ENCODE results near the gene ZNF584.
"Not testable (repeated sequence)": the region's sequence is repeated elsewhere in the genome, so short reads cannot be mapped to it uniquely, and the experiment has no call there.

The ZNF584 gene

DNA sequence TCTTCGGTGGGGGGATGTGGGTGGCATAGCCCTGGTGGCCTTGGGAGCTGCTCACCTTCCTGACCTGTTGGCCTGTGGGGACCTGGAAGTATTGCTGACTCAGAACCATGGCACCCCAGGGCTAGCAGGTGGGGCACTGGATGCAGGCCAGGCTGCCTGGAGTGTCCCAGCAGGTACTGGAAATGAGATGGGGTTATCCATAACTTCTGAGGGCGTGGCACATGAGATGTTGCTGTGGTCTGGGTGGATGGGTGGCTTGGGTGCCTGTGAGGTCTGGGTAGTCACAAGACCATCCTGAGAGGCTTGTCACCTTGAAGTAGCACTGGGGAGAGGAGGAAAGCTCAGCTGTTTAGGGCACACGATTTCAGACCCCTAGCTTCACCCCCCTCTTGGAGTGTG is 13.6 kb upstream of the ZNF584 start:
- DNase-seq, result no peak
- TF ChIP-seq GATA1 (IDR thresholded peaks at IDR 0.05; ENCODE audit: low read depth, low read length) (no peak), POLR2A (IDR thresholded peaks at IDR 0.05; ENCODE audit: low read length) (no peak)

DNA sequence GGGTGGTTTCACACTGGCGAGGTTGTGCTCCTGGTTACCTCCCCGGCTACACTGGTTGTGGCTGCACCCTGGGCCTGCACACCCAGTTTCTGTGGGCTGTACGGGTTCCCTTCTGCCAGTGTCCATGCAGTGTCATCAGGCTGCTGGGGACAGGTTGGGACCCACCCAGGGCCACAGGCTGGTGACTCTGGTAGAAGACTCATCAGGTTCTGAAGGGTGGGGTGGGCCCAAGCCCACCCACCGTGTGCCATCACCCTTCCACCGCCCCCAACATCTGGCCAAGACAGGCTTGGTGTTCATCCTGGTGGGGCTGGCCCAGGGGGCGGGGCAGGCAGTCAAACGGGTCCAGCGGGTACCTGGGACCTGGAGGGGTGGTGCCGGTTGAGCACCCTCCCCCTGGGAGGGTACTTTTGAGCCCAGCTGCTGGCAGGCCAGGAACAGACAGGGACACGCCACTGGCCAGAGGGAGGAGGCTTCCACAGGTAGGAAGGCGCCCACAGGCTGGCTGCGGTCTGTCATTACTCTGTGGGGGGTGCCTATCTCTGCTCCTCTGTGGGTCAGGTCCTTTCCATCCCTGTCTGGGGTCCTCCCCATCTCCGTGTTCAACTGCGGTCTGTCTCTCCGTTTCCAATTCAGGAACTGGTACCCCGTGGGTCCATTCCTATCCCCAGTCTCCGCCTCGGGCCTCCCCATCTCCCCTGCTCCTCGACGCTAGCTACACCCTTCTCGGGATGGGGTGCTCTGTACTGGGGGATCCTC is 13.1 kb upstream of the ZNF584 start, which contains the start of gene RNF225:
Gene RNF225 (plus strand): TSS at position 437 of the 759 bp plus-strand sequence. CDS start 434 bp downstream, outside the sequence.
- TF ChIP-seq POLR2A (IDR thresholded peaks at IDR 0.05; ENCODE audit: low read length) (peak; percentile 53), GATA1 (IDR thresholded peaks at IDR 0.05; ENCODE audit: low read depth, low read length) (no peak)
- DNase-seq, result no peak

DNA sequence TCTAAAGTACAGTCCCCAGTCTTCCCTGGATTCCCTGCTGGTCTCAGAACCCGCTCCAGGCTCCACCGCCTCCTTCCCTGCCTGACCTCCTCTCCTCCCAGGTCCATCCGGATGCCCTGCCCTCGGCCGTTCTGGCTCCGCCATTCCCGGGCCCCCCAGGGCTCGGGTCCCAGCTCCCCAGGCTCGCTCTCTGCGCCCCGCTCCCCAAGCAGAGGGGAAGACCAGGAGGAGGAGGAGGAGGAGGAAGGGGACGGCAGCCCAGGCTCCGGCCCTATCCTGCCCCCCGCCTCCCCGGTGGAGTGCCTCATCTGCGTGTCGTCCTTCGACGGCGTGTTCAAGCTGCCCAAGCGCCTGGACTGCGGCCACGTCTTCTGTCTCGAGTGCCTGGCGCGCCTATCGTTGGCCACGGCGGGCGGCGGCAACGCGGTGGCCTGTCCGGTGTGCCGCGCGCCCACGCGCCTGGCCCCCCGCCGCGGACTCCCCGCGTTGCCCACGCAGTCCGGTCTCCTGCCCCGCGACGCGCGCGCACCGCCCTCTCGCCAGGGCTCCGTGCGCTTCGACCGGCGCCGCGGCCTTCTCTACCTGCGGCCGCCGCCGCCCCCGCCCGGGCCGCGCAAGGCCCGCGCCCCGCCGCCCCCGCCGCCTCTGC is 12.3 kb upstream of the ZNF584 start:
- no peak for DNase-seq
- TF ChIP-seq POLR2A (IDR thresholded peaks at IDR 0.05; ENCODE audit: low read length) (no peak), GATA1 (IDR thresholded peaks at IDR 0.05; ENCODE audit: low read depth, low read length) (no peak)

DNA sequence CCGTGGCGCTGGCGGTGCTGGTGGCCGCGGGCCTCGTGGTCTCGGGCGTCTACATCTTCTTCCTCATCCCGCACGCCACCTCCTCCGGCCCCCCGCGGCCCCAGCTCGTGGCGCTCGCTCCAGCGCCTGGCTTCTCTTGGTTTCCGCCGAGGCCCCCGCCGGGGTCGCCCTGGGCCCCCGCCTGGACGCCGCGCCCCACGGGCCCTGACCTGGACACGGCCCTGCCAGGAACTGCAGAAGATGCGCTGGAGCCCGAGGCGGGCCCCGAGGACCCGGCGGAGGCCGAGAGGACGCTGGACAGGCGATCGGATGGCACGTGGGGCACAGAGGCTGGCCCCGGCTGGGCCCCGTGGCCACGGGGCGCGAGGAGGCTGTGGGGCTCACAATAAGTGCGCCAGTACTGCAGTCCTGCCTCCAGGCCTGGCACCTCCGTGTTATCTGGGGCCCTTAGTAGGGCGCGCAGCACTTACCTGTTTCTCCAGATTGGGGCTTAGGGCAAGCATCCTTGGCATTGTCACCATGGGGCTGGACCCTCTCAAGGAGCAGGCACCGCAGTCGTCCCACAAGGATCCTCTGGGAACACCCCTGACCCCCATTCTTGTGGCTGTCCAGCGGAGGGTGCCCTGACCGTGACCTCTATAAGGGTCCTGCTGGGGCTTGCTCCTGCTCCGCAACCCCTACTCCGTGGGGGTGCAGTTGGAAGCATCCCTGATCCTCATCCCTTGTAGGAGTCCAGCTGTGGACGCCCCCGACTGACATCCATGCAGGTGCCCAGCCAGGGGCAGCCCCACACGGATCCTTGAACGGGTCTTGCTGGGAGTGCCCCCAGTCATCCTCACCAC is 11.5 kb upstream of the ZNF584 start:
- TF ChIP-seq GATA1 (IDR thresholded peaks at IDR 0.05; ENCODE audit: low read depth, low read length) (no peak), POLR2A (IDR thresholded peaks at IDR 0.05; ENCODE audit: low read length) (no peak)
- no peak for DNase-seq

DNA sequence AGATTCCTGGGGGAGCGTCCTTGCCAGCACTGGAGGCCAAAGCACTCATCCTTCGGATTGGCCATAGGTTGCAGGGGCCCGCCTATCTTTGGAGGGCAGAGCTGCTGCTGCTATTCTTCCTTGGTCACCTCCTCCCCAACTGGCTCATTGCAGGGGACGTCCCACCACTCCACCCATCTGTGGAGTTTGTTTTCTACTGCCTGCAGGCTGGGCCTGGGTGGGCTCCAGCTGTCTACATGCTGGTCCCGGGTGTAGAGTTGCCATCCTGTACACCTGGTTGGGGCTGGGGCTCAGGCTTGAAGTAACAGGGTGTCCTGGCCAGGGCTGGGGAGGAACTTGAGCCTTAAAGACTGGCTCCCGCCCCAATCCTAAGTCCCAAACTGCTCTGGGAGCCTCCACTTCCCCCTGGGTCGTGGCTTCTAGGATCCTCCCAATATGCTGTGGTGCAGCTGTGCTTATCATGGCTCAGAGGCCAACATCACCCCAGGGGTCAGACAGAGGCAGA is 10.9 kb upstream of the ZNF584 start:
- DNase-seq, result no peak
- no peak for TF ChIP-seq POLR2A (IDR thresholded peaks at IDR 0.05; ENCODE audit: low read length)
- TF ChIP-seq GATA1 (IDR thresholded peaks at IDR 0.05; ENCODE audit: low read depth, low read length), result no peak

DNA sequence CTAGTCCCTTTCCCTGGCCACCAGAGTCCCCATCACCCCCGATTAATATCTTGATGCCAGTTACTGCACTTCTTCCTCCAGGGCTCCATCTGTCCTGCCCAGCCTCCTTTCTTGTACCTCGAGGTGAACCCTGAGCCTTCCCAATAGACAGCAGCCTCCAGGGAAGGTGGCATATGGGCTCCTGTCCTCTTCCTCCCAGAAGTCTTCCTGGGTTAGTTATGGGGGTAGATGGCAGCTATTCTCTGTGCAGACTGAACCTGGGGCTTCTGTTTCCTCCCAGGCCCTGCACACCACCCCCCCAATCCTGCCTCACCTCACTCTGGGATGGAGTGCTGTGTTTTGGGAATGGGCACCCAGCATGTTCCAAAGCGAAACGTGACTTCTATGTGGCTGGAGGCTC is 10.4 kb upstream of the ZNF584 start:
- no peak for TF ChIP-seq POLR2A (IDR thresholded peaks at IDR 0.05; ENCODE audit: low read length)
- TF ChIP-seq GATA1 (IDR thresholded peaks at IDR 0.05; ENCODE audit: low read depth, low read length), result no peak

DNA sequence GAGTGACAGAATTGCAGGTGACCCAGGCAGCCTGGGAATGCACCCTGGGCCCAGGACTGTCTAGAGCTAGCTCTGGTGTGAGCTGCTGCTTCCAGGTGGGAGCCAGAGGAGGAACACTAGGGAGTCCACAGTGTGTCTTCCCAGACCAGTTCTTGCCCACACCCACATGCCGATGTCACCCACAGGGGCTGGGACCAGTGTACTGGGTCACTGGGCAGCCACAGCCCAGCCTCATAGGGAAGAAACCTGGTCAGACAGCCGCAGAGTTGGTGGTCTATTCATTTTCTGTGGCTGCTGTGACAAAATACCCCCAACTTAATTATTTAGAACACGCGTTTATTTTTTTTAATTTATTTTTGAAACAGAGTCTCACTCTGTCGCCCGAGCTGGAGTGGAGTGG is 9.9 kb upstream of the ZNF584 start:
- DNase-seq, result no peak
- no peak for TF ChIP-seq GATA1 (IDR thresholded peaks at IDR 0.05; ENCODE audit: low read depth, low read length)
- no peak for TF ChIP-seq POLR2A (IDR thresholded peaks at IDR 0.05; ENCODE audit: low read length)

More for the DNA sequence above, 10.4 kb upstream of the ZNF584 start:
- DNase-seq, result no peak

DNA sequence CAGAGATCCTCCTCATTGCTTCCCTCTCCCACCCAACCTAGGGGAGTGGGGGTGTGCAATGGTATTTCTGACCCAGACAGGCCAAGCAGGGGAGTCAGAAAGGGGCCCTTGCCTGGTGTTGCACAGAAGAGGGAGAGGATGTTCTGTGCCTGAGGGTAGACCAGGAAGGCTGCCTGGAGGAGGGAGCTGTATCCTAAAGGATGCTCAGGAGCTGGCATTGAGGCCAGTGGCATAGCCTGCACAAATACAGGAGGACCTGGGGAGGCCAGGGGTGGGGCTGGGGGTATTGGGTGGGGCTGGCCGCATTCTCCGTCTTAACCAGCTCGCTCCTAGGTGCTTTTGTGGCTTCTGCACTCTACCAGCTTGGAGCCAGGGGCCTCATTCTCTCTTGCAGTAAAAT is 8.5 kb upstream of the ZNF584 start:
- no peak for DNase-seq
- TF ChIP-seq POLR2A (IDR thresholded peaks at IDR 0.05; ENCODE audit: low read length), result no peak
- no peak for TF ChIP-seq GATA1 (IDR thresholded peaks at IDR 0.05; ENCODE audit: low read depth, low read length)

DNA sequence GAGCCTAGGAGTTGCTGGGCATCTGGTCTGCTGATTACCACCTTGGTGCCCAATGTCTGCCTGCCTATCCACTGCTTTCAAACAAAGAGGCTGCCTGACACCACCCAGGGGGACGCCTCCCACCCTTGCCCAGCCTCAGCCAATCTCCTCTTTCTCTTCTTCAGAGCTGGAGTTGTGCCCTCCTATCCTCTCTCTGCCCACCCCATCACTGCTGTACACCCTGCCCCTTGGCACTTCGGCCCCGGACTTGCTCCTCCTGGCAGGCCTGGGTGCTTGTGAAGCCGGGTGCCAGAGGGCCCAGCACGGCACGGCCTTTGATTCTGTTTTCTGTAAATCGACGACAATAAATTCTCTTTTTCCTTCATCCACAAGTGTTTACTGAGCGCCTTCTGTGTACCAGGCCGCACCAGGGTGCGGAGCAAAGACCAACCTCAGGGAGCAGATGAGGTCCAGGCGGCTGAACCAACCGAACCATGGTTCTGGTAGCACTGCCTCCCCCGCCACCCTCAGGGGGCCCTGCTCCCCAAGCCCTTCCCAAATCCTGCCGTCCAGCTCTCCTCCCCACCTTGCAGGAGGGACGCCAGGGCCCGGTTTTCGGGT is 8.0 kb upstream of the ZNF584 start:
- DNase-seq, result no peak
- TF ChIP-seq POLR2A (IDR thresholded peaks at IDR 0.05; ENCODE audit: low read length), result no peak
- no peak for TF ChIP-seq GATA1 (IDR thresholded peaks at IDR 0.05; ENCODE audit: low read depth, low read length)

DNA sequence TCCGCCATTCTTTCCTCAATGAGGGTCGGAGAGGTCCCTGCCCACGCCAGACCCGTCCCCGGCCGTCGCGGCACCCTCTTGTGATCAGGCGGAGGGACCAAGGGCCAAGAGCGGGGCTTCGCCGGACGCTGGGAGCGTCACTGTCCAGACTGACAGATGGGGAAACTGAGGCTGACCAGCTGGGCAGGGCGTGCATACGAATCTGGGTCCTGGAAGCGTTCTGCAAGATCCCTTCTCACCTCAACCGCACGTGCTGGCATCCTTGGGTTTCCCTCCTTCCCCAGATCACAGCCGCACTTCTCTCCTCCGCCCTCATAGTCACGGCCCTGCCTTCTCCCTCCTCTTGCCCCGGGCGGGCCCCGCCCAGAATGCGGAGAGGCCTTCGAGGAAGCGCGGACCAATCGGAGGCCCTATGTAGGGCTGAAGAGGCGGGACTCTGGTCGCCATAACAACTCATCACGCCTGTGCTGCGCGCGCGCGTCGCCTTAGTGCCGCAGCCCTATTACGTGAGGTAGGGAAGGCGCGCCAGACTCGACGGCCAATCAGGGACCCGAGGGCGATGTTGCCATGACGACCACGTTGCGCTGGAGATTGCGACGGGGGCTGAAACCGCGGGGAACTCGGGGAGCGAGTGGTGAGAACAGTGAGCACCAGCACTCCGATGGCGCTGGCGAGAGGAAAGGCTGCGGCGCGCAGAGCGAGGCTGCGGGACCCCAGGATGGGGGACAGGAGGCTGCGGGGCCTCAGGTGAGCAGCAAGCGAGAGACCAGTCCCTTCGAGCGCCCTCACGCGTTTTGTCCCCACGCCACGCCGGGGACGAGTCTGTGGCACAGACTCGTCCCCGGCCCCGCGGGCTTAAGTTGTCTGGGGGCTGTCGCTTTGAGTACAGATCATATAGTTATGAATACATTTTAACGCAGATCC is 7.3 kb upstream of the ZNF584 start:
- TF ChIP-seq POLR2A (IDR thresholded peaks at IDR 0.05; ENCODE audit: low read length) (peak; percentile 87), GATA1 (IDR thresholded peaks at IDR 0.05; ENCODE audit: low read depth, low read length) (no peak)
- DNase-seq, result peak; percentile 100

DNA sequence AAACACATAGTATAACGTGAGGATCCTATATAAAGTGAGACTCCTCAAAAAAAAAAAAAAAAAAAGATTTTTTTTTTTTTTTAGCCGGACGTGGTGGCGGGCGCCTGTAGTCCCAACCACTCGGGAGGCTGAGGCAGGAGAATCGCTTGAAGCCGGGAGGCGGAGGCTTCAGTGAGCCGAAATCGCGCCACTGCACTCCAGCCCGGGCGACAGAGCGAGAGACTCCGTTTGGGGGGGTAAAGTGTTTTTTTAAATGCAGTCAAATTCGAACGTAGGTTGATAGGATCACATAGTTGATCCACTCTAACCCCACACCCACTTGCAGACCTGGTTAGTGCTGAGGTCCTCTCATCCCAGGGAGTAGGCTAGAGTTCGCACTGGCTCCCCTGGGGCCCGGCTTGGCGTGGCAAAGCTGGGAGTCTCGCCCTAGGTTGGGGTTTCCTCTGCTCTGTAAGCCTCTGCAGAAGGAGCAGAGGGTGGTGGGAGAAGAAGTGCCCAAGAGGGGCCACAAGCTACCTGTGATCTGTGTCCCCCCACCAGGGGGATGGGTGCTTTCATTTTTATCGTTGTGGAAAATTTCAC is 6.5 kb upstream of the ZNF584 start:
- TF ChIP-seq GATA1 (IDR thresholded peaks at IDR 0.05; ENCODE audit: low read depth, low read length), result no peak
- TF ChIP-seq POLR2A (IDR thresholded peaks at IDR 0.05; ENCODE audit: low read length), result no peak
- DNase-seq, result no peak

DNA sequence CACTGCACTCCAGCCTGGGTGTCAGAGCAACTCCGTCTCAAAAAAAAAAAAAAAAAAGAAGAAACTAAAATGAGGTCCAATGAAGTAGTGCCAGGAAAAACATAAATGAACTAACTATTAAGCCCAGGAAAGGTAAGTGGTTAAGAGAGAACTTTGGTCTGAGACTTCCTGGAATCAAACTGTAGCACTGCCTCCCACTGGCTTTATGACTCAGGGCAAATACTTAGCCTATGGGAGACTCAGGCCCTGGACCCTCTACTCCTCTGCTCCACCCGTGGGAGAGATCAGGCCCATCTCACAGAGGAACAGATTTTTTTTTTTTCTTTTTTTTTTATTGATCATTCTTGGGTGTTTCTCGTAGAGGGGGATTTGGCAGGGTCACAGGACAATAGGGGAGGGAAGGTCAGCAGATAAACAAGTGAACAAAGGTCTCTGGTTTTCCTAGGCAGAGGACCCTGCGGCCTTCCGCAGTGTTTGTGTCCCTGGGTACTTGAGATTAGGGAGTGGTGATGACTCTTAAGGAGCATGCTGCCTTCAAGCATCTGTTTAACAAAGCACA is 4.5 kb upstream of the ZNF584 start:
- DNase-seq, result not testable (repeated sequence)

Measured in erythroblast (primary cell).